HG03354 (cell line): ENCODE measurements around the gene HABP2.

Source experiments
- ATAC-seq: cut with Tn5 transposase; IDR thresholded peaks from one replicate; pipeline ENCODE4 v1.9.1; 2021; ENCODE audit warnings: mild to moderate bottlenecking; ENCODE audit not compliant: unreplicated experiment, poor library complexity, severe bottlenecking

Gene HABP2

DNA sequence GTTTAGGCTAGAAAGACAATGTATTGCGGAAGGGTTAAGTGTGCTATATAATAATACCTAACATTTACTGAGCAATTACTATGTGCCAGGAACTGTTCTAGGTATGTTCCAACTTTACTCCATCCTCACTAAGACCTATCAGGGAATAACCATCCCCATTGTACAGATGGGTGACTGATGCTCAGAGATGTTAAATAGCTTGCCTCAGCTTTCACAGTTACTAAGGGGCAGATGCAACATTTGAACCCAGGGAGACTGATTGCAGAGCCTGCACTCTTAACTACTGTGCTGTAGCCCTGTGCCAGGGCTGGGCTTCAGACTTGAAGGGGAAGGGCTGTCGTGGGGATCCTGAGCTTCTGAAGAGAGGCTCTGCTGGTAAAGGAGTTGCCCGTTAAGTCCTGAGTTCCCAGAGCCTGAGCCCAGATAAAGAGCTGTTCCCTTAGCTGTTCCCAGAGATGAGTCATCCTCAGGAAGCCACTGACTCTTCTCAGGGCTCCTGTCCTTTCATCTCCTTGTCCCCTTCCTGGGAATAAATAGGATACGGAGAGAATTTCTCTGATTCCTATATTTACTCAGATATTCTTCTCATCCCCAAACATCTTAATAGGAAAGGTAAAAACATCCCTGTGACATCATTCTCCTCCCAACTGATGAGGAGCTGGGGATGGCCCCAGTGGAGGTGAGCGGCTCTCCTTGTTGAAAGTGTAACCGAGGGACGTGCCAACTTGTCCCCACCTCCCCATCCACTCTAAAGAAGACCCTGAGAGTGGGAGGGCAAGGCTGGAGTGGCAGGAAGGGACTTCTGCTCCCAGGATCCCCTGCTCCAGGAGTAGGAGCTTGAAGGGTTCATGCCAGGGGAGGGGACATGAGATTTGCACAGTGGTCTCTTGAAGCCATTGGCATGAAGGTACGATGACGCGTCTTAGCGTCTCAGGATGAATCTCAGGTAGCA lies 28.0 kb upstream of the HABP2 start:
- no peak for ATAC-seq

- no peak for ATAC-seq
Measured at GRCh38 chr10:113525713-113526112, 27.1 kb upstream of the HABP2 start.

GRCh38 chr10:113527211-113527906 lies 25.5 kb upstream of the HABP2 start:
- ATAC-seq = no peak

- ATAC-seq = no peak
Measured at GRCh38 chr10:113528876-113529275, 24.0 kb upstream of the HABP2 start.

GRCh38 chr10:113529575-113529974 lies 23.3 kb upstream of the HABP2 start:
- ATAC-seq = no peak

DNA sequence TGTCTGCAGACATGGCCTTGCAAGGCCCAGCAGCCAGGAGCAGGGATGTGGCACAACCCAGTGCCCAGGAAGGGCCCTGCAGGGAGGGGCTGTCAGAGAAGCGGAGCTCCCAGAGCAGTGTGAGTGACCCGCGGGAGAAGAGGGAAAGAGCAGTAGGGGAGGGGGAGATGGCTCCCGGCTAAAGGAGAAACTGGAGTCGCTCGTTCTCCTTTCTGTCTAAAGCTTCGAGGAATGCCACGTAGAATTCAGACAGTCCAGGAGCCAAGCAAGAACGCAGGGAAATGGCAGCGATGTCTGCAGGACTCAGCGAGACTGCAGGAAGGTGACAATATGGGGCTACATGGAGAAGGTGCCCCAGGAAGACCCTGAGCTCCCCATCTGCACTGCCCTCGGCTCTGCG lies 22.4 kb upstream of the HABP2 start:
- no peak for ATAC-seq

GRCh38 chr10:113532724-113533123 lies 20.1 kb upstream of the HABP2 start:
- no peak for ATAC-seq

GRCh38 chr10:113533801-113534200 lies 19.1 kb upstream of the HABP2 start:
- ATAC-seq = no peak

- no peak for ATAC-seq
Measured at GRCh38 chr10:113534423-113534822, 18.4 kb upstream of the HABP2 start.

DNA sequence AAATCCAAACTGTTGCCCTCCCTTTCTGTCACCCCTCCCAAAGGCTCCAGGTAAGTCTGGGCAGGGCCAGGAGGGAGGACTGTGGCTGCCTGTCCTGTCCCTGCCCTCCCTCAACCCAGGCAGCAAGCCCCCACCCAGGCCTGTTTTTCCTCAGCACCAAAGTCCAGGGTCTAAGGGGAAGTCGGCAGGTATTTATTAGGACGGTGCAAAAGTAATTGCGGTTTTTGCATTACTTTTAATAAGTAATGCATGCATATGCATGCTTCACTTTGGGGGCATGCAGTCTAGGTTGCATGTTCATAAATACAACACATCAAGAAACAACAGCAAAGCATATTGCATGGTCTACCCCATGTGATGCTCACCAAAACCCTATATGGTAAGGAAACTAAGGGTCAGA lies 15.2 kb upstream of the HABP2 start:
- ATAC-seq = no peak

- ATAC-seq = no peak
Measured at GRCh38 chr10:113538151-113538550, 14.7 kb upstream of the HABP2 start.

GRCh38 chr10:113539789-113540188 lies 13.1 kb upstream of the HABP2 start:
- no peak for ATAC-seq

GRCh38 chr10:113540845-113541548 lies 11.9 kb upstream of the HABP2 start:
- ATAC-seq = no peak

- no peak for ATAC-seq
Measured at GRCh38 chr10:113541549-113541927, 11.3 kb upstream of the HABP2 start.

DNA sequence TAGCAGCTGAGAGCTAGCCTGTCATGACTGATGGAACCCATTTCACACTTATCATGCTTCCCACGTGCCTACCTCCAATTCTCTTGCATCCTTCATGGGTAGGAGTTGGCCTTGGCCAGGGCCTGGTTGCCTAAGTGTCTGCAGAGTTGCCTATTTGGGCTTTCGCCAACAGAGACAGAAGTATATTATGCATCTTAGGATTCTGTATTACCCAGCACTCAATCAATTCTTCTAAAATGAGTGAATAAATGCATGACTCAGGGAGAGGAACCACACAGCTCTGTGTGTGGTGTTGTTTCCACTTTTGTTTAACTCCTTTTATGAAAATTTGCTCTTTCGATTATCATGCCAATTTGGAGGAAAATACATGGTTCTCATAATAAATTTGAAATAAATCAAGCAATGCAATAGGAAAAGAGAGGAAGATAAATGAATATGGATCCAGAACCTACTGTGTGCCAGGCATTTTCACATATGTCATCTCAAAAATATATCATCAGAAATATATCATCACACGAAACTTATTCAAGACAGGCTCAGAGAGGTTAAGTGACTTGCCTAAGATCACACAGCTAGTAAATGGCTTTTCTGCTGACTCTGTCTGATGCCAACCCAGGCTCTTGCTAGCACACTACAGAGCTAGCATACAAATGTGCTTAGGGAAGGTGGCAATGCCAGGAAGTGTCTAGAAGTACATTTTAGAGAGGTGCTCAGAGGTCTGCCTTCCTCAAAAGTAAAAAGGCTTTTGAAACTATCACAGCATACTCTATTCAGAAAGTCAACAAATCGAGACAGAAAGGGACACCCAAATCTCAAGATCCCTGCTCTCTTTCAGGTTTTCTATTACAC lies 9.5 kb upstream of the HABP2 start:
- ATAC-seq = no peak

DNA sequence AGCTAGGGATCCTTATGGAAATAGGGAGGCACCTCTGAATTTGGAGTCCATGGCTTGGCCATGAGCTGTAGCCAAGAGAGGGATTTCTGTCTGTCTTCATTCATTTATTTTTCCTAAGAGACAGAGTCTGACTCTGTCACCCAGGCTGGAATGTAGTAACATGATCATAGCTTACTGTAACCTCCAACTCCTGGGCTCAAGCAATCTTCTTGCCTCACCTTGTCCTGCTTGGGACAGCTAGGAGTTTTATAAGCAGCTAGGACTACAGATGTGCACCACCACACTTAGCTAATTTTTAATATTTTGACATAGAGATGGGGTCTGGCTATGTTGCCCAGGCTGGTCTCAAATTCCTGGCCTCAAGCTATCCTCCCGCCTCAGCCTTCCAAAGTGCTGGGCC lies 8.5 kb upstream of the HABP2 start:
- no peak for ATAC-seq

- ATAC-seq = no peak
Measured at GRCh38 chr10:113547426-113547825, 5.4 kb upstream of the HABP2 start.

DNA sequence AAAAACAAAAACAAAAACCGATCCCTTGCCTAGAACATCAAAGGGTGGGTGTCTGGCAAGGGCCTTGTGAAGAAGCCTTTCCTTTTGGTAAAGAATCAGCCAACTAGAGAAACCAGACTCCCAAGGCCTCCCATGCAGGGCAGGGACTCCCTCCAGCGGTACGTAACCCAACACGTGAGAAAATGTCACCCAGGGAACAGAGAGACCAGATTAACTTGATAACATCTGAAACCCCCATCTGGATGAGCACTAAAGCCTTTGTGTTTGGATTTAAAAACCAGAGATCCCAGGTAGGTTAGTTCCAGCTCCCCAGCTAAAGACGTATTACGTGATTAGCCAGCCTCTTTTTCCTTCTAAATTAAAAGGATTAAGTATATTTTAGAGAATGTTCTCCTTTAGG lies 3.0 kb upstream of the HABP2 start:
- no peak for ATAC-seq

DNA sequence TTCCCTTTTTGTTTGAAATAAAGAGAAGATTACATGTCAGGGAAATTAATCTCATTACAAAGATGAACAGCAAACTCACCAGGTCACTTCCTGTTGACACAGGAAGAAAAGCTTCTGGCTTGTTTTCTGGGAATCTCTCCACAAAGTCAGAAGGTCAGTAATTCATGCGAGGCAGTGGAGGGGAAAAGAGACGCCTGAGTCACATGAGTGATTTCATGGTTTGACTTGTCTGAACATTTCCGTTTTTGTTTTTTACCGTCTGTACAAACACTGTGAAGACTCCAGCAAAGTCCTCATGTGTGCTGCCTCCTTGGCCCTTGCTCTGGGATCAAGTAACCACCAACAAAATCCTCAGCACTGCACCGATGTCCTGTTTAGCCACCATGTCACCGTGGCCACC lies 2.5 kb upstream of the HABP2 start:
- no peak for ATAC-seq

DNA sequence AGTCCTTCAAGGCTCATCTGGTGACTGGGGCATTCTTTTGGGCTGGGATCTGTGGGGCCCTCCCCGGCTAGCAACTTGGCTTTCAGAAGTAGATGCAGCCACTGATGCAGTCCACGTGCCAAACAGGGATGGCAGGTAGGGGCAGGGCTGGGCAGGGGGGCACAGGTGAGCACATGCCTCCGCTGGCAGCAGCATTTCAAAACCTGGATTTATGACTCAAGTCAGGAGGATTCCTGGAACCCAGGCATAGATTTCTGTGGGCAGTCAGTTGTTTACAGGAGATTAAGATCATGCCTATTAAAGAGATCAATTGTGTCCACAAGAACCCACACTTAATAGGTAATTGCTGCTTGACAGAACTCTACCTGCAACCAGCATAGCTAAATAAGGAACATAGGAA lies 839 bp upstream of the HABP2 start:
- ATAC-seq = no peak
